GM18498 (cell line): ENCODE results near the gene TWSG1.

ENCODE experiments used
- ATAC-seq: cut with Tn5 transposase; IDR thresholded peaks from one replicate; pipeline ENCODE4 v1.9.1; 2021; ENCODE audit warnings: mild to moderate bottlenecking, moderate library complexity; ENCODE audit not compliant: unreplicated experiment

Gene TWSG1

DNA sequence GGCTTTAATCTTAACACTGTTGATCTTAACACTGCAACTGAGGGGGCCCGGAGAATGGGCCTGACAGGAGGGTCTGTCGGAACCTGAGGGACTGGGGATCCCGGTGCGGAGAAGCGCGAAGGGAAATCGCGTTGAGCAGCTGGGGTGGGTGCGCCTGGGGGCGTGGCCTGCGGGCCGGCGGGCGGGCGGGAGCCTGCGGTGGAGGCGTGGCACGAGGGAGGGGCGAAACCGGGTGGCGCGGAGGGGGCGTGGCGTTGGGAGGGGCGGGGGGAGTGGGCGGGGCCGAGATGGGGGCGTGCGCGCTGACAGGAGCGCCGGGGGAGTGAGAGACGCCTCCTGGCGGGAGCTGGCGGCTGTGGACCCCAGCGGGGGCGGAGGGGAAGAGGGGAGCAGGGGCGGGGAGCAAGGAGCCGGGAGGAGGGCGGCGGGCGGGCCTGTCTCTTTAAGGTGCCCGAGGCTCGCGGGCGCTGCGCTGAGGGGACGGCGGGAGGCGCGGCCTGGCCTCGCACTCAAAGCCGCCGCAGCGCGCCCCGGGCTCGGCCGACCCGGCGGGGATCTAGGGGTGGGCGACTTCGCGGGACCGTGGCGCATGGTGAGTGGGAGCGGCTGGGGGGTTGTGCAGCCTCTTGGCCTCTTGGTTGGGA, at the start of gene TWSG1:
TWSG1 (plus strand) TSS at position 445 of the 644 bp plus-strand sequence. CDS start 2,457 bp downstream, outside the sequence.
- peak; percentile 86 for ATAC-seq

DNA sequence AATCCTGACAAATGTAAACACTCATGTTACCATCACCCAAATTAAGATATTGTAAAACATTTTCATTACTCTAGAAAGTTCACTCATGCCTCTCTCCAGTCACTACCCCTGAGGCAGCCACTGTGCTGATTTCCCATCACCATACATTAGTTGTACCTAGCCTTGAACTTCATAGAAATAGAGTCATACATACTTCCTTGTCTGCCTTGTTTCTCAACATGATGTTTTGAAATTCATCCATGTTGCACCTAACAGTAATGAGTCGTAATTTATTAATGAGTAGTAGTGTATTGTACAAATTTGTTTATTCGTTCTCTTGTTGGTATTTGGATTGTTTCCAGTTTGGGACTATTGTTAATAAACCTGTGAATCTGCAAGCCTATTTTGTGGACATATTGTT, 49.0 kb upstream of the TWSG1 start:
- ATAC-seq: no peak

DNA sequence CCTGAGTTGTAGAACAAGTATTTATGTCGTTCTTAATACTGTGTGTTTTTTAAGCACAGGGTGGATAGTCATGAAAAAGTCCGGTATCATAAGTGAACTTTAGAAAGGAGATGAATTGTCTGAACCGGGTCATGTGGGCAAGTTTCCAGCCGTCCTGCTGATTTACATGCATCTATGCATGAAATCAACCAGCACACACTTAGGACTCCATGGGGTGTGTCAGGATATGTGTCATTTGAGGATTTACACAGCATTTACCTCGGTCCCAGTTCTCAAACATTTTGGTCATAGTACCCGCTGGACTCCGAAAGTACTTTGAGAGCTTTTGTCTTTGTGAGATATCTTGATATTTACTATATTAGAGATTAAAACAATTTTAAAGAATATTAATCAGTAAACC, 47.5 kb upstream of the TWSG1 start:
- no peak for ATAC-seq

DNA sequence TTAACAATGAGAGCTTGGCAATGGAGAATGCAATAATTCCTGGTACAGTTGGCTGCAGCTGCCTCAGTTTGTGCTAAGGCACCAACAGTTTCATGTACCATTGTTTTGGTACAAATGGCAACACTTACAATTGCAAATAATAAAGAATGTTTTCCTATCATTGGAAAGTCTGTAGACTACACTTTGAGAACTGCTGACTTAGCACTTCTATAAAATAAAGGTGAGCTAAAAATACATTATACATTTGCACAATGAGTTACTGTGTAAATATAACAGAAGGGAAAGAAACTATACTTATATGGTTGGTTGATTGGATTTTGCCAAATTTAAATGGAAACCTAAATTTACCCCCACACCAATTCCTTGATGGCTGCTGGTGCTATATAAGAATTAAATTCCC, 44.9 kb upstream of the TWSG1 start:
- ATAC-seq: no peak

DNA sequence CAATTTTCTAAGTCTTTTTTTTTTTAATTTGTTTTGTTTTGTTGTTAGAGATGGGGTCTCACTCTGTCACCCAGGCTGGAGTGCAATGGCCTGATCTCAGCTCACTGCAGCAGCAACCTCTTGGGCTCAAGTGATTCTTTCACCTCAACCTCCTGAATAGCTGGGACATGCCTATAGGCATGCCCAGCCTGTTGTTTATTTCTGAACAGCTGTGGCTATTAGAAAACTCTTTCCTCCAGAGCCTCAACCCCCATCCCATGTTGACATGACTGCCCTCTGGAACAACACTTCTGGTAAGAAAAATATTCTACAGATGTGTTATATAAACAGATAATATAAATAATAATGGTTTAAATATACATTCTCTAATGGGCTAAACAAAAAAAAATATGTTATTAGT, 44.4 kb upstream of the TWSG1 start:
- ATAC-seq: no peak

DNA sequence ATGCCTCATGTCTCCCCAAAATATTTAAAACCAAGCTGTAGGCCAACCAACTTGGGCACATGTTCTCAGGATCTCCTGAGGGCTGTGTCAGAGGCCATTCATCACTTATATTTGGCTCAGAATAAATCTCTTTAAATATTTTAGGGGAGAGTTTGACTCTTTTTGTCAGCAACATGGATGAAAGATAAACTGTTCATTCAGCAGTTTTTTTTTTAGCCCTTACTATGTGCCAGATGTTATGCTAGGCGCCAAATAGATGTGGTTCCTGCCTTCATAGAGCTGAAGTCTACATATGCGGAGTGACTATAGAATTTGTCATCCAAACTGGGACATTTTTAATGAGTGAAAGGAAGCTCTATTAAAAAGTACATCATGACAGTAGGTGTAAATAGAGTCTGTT, 42.5 kb upstream of the TWSG1 start:
- ATAC-seq: no peak

DNA sequence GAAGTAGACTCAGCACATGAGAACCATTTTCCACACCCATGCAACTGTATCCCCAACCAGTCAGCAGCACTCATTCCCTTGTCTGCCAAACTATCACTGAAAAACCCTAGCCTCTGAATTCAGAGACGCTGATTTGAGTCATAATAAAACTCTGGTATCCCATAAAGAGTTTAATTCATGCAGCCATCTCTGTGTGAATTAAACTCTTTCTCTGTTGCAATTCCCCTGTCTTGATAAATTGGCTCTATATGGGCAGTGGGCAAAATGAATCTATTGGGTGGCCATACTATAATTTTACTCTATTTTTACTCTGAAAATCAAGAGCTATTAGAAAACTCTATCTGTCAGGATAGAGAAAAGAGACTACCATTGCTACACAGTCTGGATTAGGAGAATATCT, 40.6 kb upstream of the TWSG1 start:
- ATAC-seq: no peak

DNA sequence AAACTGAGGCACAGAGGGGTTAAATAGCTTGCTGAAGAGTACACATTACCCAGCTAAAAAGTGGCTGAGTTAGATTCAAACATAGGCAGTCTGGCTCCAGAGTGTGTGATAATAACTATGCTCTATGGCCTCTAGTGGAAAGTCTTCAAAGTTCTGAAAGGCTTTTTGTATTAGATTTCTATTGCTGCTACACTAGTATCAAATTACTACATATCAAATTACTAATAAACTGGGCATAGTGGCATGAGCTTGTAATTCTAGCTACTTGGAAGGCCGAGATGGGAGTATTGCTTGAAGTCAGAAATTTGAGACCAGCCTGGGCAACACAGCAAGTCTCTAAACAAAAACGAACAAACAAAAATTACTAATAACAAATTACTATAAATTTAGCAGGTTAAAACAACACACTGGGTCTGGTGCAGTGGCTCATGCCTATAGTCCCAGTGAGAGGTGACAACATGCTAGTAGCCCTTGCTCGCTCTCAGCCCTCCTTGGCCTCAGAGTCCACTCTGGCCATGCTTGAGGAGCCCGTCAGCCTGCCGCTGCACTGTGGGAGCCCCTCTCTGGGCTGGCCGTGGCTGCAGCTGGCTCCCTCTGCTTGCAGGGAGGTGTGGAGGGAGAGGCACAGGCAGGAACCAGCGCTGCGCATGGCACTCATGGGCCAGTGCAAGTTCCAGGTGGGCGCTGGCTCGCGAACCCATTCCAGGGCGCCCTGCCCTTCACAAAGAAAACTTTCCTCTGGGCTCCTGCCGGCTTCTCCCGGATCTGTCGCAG, 38.2 kb upstream of the TWSG1 start:
- no peak for ATAC-seq

DNA sequence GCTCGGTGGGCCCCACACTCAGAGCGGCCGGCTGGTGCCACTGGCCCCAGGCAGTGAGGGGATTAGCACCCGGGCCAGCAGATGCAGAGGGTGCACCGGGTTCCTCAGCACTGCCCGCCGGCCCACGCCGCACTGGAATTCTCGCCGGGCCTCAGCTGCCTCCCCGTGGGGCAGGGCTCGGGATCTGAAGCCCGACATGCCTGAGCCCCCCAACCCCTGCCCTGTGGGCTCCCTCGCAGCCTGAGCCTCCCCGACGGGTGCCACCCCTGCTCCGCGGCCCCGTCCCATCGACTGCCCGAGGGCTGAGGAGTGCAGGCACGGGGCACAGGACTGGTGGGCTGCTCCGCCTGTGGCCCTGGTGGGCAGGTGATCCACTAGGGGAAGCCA, 37.6 kb upstream of the TWSG1 start:
- ATAC-seq: no peak

DNA sequence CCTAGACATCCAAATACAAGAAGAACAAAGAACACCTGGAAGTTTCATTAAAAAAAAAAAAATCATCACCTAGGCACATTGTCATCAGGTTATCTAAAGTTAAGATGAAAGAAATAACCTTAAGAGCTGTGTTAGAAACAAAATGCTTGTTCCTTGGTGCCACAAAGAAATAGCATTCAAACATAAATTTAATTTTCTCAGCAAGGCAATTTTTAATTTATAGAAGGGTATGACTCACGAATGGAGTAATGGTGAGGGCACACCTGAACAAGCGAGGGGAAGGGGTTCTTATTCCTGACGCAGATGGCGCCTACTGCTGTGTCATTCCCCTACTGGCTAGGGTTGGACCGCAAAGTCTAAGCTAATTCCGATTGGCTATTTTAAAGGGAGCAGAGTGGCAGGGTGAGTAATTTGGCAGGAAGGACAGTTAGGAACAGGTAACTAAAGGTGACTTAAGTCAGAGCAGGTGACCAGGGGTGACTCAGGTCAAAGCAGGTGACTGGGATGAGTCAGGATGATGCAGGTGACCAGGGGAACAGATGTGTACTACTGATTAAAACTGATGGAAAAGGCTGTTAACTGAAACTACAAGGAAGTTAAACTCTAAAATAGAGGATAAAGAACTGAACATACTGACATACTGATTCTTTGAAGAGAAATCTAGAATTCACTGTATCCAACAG, 30.0 kb upstream of the TWSG1 start:
- ATAC-seq: no peak

DNA sequence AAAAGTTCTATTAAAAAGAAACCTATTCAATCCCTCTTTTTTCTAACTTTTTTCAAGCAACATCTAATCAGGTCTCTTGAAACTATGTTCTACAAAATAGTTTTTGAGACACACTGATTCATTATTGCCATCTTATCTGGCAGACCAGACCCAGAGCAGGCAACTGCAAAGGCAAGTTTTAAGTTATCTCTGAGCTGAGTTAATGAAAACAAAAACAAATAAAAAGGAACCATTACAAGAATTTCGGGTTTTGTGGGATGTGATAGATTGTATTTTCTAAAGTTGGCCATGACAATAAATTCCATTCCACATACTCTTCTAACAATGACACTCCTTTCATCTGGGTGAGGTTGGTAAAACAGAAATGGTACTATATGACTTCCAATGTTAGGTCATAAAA, 15.2 kb upstream of the TWSG1 start:
- no peak for ATAC-seq

DNA sequence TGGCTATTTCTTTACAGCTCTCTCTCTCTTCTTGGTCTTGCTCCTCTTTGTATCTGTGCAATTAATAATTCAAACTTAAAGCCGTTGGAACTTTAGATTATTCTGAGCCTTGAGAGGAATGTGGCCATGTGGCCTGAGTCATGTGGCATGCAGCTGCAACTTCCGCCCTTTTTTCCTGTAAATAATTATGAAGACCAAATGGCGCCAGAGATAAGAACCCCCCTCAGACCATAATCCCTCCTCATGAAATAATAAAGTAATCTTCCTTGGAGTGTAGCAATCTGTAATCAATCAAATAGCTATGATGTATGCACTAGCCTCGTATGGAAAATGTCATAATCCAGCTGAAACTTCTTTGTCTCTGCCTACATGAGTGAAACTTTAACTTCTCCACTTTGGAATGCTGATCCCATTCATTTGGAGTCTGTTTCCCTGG, 13.5 kb upstream of the TWSG1 start:
- ATAC-seq: no peak

DNA sequence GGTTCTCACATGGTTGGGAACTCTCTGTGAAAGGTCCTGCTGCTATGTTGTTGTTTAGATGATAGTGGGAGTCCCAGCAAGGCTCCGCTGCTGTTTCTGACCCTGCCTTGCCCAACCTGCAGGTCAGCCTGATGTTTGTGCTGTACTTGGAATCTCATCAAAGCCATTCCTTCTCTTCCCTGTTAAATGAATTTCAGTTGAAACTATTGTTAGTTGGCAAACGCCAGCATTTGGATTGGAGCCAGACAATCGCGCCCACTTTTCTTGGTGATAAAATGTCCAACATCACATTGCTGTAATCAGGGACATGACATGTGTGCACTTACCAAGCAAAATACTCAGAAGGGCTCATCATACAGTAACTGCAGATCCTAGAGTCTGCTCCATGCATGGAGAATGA, 12.8 kb upstream of the TWSG1 start:
- ATAC-seq: no peak

DNA sequence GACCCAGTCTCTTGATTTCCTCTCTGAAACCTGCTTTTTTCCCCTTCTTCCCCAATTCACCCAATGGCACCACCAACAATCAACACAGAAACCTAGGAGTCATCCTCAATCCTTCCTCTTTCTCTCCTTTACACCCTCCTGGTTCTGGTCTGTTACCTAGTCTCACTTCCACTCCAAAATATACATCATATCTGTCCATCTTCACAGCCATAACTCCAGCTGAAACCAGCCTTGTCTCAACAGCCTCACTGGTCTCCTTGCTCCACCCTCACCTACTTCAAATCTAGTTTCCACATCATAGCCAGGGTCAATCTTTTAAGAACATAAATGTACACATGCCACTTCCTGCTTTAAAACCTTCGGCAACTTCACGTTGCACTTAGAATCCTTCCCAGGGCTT, 11.8 kb upstream of the TWSG1 start:
- ATAC-seq: no peak

DNA sequence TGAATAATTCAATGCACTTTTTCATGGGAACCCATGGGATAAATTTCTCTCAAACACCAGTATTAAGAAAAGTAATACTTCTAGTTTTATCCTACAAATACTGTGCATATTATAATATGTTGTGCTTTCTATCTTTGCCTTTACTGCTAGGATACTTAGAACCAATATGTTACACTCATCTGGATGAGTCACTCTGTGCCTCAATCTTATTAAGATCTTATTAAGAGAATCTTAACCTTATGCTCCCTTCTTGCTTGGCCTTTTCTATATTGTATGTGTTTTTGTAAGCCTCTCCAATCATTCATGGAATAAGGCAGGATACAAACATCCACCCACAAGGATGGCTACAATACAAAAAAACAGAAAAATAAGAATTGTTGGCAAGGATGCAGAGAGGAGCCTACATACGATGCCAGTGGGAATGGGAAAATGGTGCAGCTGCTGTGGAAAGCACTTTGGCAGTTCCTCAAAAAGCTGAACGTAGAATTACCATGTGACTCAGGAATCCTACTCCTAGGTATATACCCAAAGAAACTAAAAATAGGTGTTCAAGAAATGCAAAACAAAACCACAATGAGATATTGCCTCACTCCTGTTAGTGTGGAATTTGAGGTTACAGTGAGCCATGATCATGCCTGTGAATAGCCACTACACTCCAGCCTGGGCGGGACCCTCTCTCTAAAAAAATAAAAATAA, 10.7 kb upstream of the TWSG1 start:
- no peak for ATAC-seq

DNA sequence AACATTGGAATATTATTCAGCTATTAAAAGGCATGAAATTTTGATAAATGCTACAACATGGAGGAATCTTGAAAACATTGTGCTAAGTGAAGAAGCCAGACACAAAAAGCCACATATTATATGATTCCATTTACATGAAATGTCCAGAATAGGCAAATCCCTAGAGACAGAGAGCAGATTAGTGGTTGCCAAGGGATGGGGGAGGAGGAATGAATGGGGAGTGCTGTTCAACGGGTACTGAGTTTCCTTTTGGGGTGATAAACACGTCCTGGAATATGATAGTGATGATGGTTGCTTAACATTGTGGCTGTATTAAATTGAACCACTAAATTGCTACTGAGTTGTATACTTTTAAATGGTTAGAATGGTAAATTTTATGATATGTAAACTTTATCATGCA, 8.9 kb upstream of the TWSG1 start:
- no peak for ATAC-seq

DNA sequence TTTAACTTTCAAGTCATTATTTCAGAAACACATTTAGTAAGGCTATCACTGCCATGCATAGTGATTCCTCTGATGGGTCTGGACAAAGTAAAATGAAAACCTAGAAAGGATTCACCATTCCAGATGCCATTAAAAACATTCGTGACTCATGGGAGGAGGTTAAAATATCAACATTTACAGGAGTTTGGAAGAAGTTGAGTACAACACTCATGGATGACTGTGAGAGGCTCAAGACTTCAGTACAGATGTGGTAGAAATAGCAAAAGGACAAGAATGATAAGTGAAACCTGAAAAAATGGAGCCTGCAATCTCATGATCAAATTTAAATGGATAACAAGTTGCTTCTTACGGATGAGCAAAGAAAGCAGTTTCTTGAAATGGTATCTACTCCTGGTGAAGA, 5.8 kb upstream of the TWSG1 start:
- ATAC-seq: no peak

DNA sequence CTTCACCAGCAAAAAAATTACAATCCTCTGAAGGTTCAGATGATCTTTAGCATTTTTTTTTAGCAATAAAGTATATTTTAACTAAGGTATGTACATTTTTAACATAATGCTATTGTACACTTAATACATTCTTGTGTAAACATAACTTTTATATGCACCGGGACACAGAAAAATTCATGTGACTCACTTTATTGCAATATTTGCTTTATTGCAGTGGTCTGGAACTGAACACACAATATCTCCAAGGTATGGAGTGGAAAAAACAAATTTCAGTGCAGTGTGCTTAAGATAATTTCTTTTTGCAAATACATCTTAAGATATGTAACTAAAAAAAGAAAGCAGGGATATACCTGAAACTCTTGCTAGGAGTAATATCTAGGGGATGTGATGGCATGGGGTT, 5.1 kb upstream of the TWSG1 start:
- ATAC-seq: no peak

DNA sequence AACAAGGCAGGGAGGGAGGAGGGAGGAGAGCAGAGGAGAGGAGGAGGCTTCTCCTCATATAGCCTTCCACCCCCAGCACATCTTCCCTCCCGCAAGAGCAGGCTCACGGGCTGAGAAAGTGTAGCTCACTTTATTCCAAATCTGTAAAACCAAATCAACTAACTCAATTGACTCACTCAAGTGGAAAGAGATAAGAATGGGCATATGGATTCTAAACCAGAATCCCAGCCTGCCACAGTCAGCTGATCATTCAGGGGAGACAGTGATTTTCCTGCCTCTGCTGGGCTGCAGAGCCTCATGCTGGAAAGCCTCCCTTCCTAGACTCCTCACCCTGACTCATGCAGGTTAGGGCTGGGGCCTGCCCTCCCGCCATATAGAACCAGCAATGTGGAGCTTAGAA, 4.2 kb upstream of the TWSG1 start:
- ATAC-seq: no peak

DNA sequence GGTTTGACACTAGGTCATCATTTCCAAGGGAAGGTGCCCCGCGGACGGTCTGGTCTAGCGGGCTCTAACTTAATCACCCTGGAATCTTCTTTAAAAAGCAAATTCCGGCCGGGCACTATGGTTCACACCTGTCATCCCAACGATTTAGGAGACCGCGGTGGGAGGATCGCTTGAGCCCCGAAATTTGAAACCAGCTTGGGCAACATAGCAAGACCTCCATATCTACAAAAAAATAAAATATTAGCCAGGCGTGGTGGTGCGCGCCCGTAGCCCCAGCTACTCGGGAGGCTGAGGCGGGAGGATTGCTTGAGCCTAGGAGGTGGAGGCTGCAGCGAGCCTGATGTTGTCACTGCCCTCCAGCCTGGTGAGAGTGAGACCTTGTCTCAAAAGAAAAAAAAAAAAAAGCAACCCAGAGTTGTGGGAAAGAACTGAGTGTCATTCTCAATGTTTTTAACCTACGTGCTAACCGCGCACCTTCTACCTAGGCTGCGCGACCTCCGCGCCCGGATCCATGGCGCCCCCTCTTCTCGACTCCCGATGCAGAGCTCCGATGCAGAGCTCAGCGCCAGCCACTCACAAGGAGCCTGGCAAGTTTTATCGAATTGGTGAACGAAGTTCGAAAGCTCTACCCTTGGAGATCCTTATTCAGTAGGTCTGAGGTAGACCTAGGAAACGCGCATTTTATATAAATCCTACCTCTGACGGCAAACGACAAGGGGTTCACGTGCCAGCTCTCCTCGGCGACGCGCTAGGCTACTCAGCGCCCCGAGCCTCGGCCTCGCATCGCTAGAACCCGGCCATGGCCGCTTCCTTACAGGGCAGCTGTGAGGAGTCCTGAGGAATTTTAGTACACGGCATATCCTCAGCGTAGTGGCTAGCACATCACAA, 888 bp upstream of the TWSG1 start:
- peak; percentile 41 for ATAC-seq
